ENCODE results near the gene LGALS14. TPM values are rescaled to one million over a fixed set of nuclear protein-coding genes. Genes with fewer than 3 reads are reported as not detected.
"Not testable (repeated sequence)": the region's sequence is repeated elsewhere in the genome, so short reads cannot be mapped to it uniquely, and the experiment has no call there.

The LGALS14 gene
- total RNA-seq, 1 donor, result not detected

- no peak for DNase-seq (ENCODE audit: low read depth)
- H3K4me3 ChIP-seq (ENCODE audit: low read depth, low read length), result no peak overlapping the region
- TF ChIP-seq CTCF (IDR thresholded peaks at IDR 0.05; ENCODE audit: insufficient read depth, low read depth, low read length), result no peak
Observed at GRCh38 chr19:39680593-39680992, 23.7 kb upstream of the LGALS14 start.

- H3K4me3 ChIP-seq (ENCODE audit: low read depth, low read length), result no peak overlapping the region
- DNase-seq (ENCODE audit: low read depth), result no peak
- no peak for TF ChIP-seq CTCF (IDR thresholded peaks at IDR 0.05; ENCODE audit: insufficient read depth, low read depth, low read length)
Observed at GRCh38 chr19:39681416-39681815, 22.9 kb upstream of the LGALS14 start.

- no peak for TF ChIP-seq CTCF (IDR thresholded peaks at IDR 0.05; ENCODE audit: insufficient read depth, low read depth, low read length)
- DNase-seq (ENCODE audit: low read depth), result no peak
- no peak overlapping the region for H3K4me3 ChIP-seq (ENCODE audit: low read depth, low read length)
Observed at GRCh38 chr19:39684267-39684666, 20.0 kb upstream of the LGALS14 start.

GRCh38 chr19:39686739-39687138, 17.5 kb upstream of the LGALS14 start:
- DNase-seq (ENCODE audit: low read depth), result no peak
- H3K4me3 ChIP-seq (ENCODE audit: low read depth, low read length), result no peak overlapping the region
- no peak for TF ChIP-seq CTCF (IDR thresholded peaks at IDR 0.05; ENCODE audit: insufficient read depth, low read depth, low read length)

- DNase-seq (ENCODE audit: low read depth); H3K4me3 ChIP-seq (ENCODE audit: low read depth, low read length): not testable (repeated sequence)
Observed at GRCh38 chr19:39688637-39689036, 15.6 kb upstream of the LGALS14 start.

GRCh38 chr19:39692166-39692565, 12.1 kb upstream of the LGALS14 start:
- H3K4me3 ChIP-seq (ENCODE audit: low read depth, low read length), result no peak overlapping the region
- TF ChIP-seq CTCF (IDR thresholded peaks at IDR 0.05; ENCODE audit: insufficient read depth, low read depth, low read length), result no peak
- DNase-seq (ENCODE audit: low read depth), result no peak

- H3K4me3 ChIP-seq (ENCODE audit: low read depth, low read length), result no peak overlapping the region
- no peak for DNase-seq (ENCODE audit: low read depth)
- no peak for TF ChIP-seq CTCF (IDR thresholded peaks at IDR 0.05; ENCODE audit: insufficient read depth, low read depth, low read length)
Observed at GRCh38 chr19:39692822-39693221, 11.5 kb upstream of the LGALS14 start.
